ENCODE results near the gene CSF1. TPM values are rescaled to one million over a fixed set of nuclear protein-coding genes. Genes with fewer than 3 reads are reported as not detected.

The CSF1 gene
- polyA plus RNA-seq, 1 donor (not counting 4 experiments of a cell fraction or from before 2014, with no cell fraction given) = 1.8 TPM

GRCh38 chr1:109944541-109944940 lies 33.9 kb downstream of the CSF1 start:
- no peak overlapping the region for H3K27ac ChIP-seq (ENCODE audit: control insufficient read depth, insufficient read depth, low read length)
- dilution Hi-C loops (cut with MboI; ENCODE audit: extremely low pct_ligation_motif_present, low sequenced_read_pairs) = no loop called here
- no peaks in the 10 kb centered on the region for H3K9me1 ChIP-seq (ENCODE audit: control insufficient read depth, extremely low read depth, insufficient read depth, low read length)
- H3K9ac ChIP-seq (ENCODE audit: control insufficient read depth, extremely low read depth, insufficient read depth, low read length) = no peak overlapping the region
- FAIRE-seq (peak; percentile 55), DNase-seq (ENCODE audit: low read depth, low spot score) (no peak)
- H3K9me3 ChIP-seq (ENCODE audit: control insufficient read depth, low read depth, low read length) = no peaks in the 10 kb centered on the region
- no peaks in the 10 kb centered on the region for H3K36me3 ChIP-seq (ENCODE audit: control insufficient read depth in 2 of 2, extremely low read depth in 1 of 2, insufficient read depth in 2 of 2, low read length in 2 of 2)
- TF ChIP-seq EZH2 (IDR thresholded peaks at IDR 0.05; ENCODE audit: low read length) (no peak), CTCF (optimal IDR thresholded peaks at IDR 0.05 in 1 of 3, IDR thresholded peaks at IDR 0.05 in 1 of 3, conservative IDR thresholded peaks at IDR 0.05 in 1 of 3; ENCODE audit: extremely low read depth in 1 of 3, insufficient read depth in 2 of 3, low read length in 3 of 3) (no peak)
- no peak overlapping the region for H3K4me3 ChIP-seq (ENCODE audit: control insufficient read depth in 2 of 3, extremely low read depth in 1 of 3, insufficient read depth in 2 of 3, low read depth in 1 of 3, low read length in 3 of 3)
- H3K27me3 ChIP-seq (ENCODE audit: control insufficient read depth, extremely low read depth, insufficient read depth, low read length) = no peaks in the 10 kb centered on the region
- H4K20me1 ChIP-seq (ENCODE audit: control insufficient read depth, extremely low read depth, insufficient read depth, low read length) = no peaks in the 10 kb centered on the region
- no peak overlapping the region for H2AFZ ChIP-seq (ENCODE audit: control insufficient read depth, low read length)
- H3K4me2 ChIP-seq (ENCODE audit: control insufficient read depth, extremely low read depth, insufficient read depth, low read depth, low read length) = no peak overlapping the region
- H3K4me1 ChIP-seq (ENCODE audit: control insufficient read depth, extremely low read depth, insufficient read depth, low read length) = no peaks in the 10 kb centered on the region
- no peaks in the 10 kb centered on the region for H3K79me2 ChIP-seq (ENCODE audit: control insufficient read depth, insufficient read depth, low read length)

GRCh38 chr1:109946511-109946910 lies 35.9 kb downstream of the CSF1 start:
- TF ChIP-seq CTCF (optimal IDR thresholded peaks at IDR 0.05 in 1 of 3, IDR thresholded peaks at IDR 0.05 in 1 of 3, conservative IDR thresholded peaks at IDR 0.05 in 1 of 3; ENCODE audit: extremely low read depth in 1 of 3, insufficient read depth in 2 of 3, low read length in 3 of 3) (no peak), EZH2 (IDR thresholded peaks at IDR 0.05; ENCODE audit: low read length) (no peak)
- dilution Hi-C loops (cut with MboI; ENCODE audit: extremely low pct_ligation_motif_present, low sequenced_read_pairs) = no loop called here
- Histone ChIP-seq H3K36me3 (ENCODE audit: control insufficient read depth in 2 of 2, extremely low read depth in 1 of 2, insufficient read depth in 2 of 2, low read length in 2 of 2) (no peaks in the 10 kb centered on the region), H3K9me1 (ENCODE audit: control insufficient read depth, extremely low read depth, insufficient read depth, low read length) (no peaks in the 10 kb centered on the region), H3K4me1 (ENCODE audit: control insufficient read depth, extremely low read depth, insufficient read depth, low read length) (no peaks in the 10 kb centered on the region), H3K9me3 (ENCODE audit: control insufficient read depth, low read depth, low read length) (no peaks in the 10 kb centered on the region), H3K4me2 (ENCODE audit: control insufficient read depth, extremely low read depth, insufficient read depth, low read depth, low read length) (no peak overlapping the region), H3K27ac (ENCODE audit: control insufficient read depth, insufficient read depth, low read length) (no peak overlapping the region), H4K20me1 (ENCODE audit: control insufficient read depth, extremely low read depth, insufficient read depth, low read length) (no peaks in the 10 kb centered on the region), H2AFZ (ENCODE audit: control insufficient read depth, low read length) (no peak overlapping the region), H3K79me2 (ENCODE audit: control insufficient read depth, insufficient read depth, low read length) (no peaks in the 10 kb centered on the region), H3K4me3 (ENCODE audit: control insufficient read depth in 2 of 3, extremely low read depth in 1 of 3, insufficient read depth in 2 of 3, low read depth in 1 of 3, low read length in 3 of 3) (no peak overlapping the region), H3K9ac (ENCODE audit: control insufficient read depth, extremely low read depth, insufficient read depth, low read length) (no peak overlapping the region), H3K27me3 (ENCODE audit: control insufficient read depth, extremely low read depth, insufficient read depth, low read length) (no peaks in the 10 kb centered on the region)
- FAIRE-seq (no peak), DNase-seq (ENCODE audit: low read depth, low spot score) (no peak)

All from keratinocyte (primary cell).